HepG2 (cell line): ENCODE data around the gene UCN. TPM values are rescaled to one million over a fixed set of nuclear protein-coding genes. Genes with fewer than 3 reads are reported as not detected.
A peak's percentile ranks its signal among the peaks of the same experiment; 100 is the strongest.

Source experiments
- ATRX ChIP-seq: sonication (generic); formaldehyde crosslinking; IDR thresholded peaks from 2 replicates; pipeline ENCODE4 v1.4.0; 2020; ENCODE audit warnings: missing genetic modification reagents, borderline replicate concordance
- FOXM1 ChIP-seq: sonication (generic); formaldehyde crosslinking; IDR thresholded peaks from 2 replicates; pipeline ENCODE4 v1.5.0; 2020; ENCODE audit warnings: missing genetic modification reagents
- FOXP1 ChIP-seq, 2 experiments: fragments of 450-650 bp in 1 of 2; IDR thresholded peaks; 2 replicates each; pipeline ENCODE4 v1.6.1; 2017 to 2018; ENCODE audit warnings: antibody characterized with exemption in 1 of 2
- GFI1 ChIP-seq: sonication (generic); formaldehyde crosslinking; IDR thresholded peaks from 2 replicates; pipeline ENCODE4 v1.5.0; 2020; ENCODE audit warnings: missing genetic modification reagents, mild to moderate bottlenecking, borderline replicate concordance
- HMGA1 ChIP-seq: sonication (generic); formaldehyde crosslinking; conservative IDR thresholded peaks from 2 replicates; pipeline ENCODE4 v1.4.0; 2020; ENCODE audit warnings: missing genetic modification reagents
- HNRNPL ChIP-seq: fragments of 200-400 bp; formaldehyde crosslinking; IDR thresholded peaks from 2 replicates; pipeline ENCODE4 v1.6.1; 2017; ENCODE audit warnings: mild to moderate bottlenecking, low read depth, low read length
- KMT2B ChIP-seq: IDR thresholded peaks from 2 replicates; pipeline ENCODE4 v1.6.1; 2016; ENCODE audit warnings: missing genetic modification reagents, missing compliant biosample characterization
- MEIS2 ChIP-seq: sonication (generic); formaldehyde crosslinking; IDR thresholded peaks from 2 replicates; pipeline ENCODE4 v1.9.0; 2021; ENCODE audit warnings: mild to moderate bottlenecking, missing genetic modification reagents
- MLLT10 ChIP-seq: sonication (generic); formaldehyde crosslinking; IDR thresholded peaks from 2 replicates; pipeline ENCODE4 v1.4.0; 2020; ENCODE audit warnings: missing genetic modification reagents
- NR2F2 ChIP-seq: IDR thresholded peaks from 2 replicates; pipeline ENCODE4 v1.6.1; 2012; ENCODE audit warnings: low read depth, inconsistent platforms, borderline replicate concordance
- PAWR ChIP-seq: sonication (generic); formaldehyde crosslinking; IDR thresholded peaks from 2 replicates; pipeline ENCODE4 v1.4.0; 2020; ENCODE audit warnings: missing genetic modification reagents, mild to moderate bottlenecking, borderline replicate concordance
- POLR2G ChIP-seq: fragments of 200-400 bp; formaldehyde crosslinking; IDR thresholded peaks from 2 replicates; pipeline ENCODE4 v1.6.1; 2018; ENCODE audit warnings: mild to moderate bottlenecking, low read depth, low read length, moderate library complexity
- RFXANK ChIP-seq: IDR thresholded peaks from 2 replicates; pipeline ENCODE4 v1.6.1; 2016
- SIX4 ChIP-seq: sonication (generic); formaldehyde crosslinking; IDR thresholded peaks from 2 replicates; pipeline ENCODE4 v1.4.0; 2020; ENCODE audit warnings: missing genetic modification reagents
- SNAPC2 ChIP-seq: sonication (generic); formaldehyde crosslinking; IDR thresholded peaks from 2 replicates; pipeline ENCODE4 v1.8.1; 2022; ENCODE audit warnings: mild to moderate bottlenecking, missing genetic modification reagents
- SP140L ChIP-seq: sonication (generic); formaldehyde crosslinking; IDR thresholded peaks from 2 replicates; pipeline ENCODE4 v1.4.0; 2020; ENCODE audit warnings: missing genetic modification reagents, borderline replicate concordance
- TEAD3 ChIP-seq: optimal IDR thresholded peaks from 2 replicates; pipeline ENCODE3; 2016; ENCODE audit warnings: borderline replicate concordance
- THYN1 ChIP-seq: sonication (generic); formaldehyde crosslinking; IDR thresholded peaks from 2 replicates; pipeline ENCODE4 v1.8.1; 2023; ENCODE audit warnings: low read depth, mild to moderate bottlenecking, moderate library complexity, missing genetic modification reagents, borderline replicate concordance
- U2AF1 ChIP-seq: fragments of 200-400 bp; formaldehyde crosslinking; optimal IDR thresholded peaks from 2 replicates; pipeline ENCODE3; 2017; ENCODE audit warnings: mild to moderate bottlenecking, low read depth, low read length
- ZNF17 ChIP-seq: sonication (generic); formaldehyde crosslinking; IDR thresholded peaks from 2 replicates; pipeline ENCODE4 v1.5.0; 2020; ENCODE audit warnings: mild to moderate bottlenecking, missing genetic modification reagents
- ZNF225 ChIP-seq: sonication (generic); formaldehyde crosslinking; IDR thresholded peaks from 2 replicates; pipeline ENCODE4 v1.4.0; 2020; ENCODE audit warnings: mild to moderate bottlenecking, missing genetic modification reagents
- ZNF496 ChIP-seq: sonication (generic); formaldehyde crosslinking; IDR thresholded peaks from 2 replicates; pipeline ENCODE4 v1.8.1; 2023; ENCODE audit warnings: mild to moderate bottlenecking, moderate library complexity, missing genetic modification reagents; ENCODE audit not compliant: insufficient replicate concordance
- ZNF691 ChIP-seq: sonication (generic); formaldehyde crosslinking; IDR thresholded peaks from 2 replicates; pipeline ENCODE4 v1.4.0; 2020; ENCODE audit warnings: missing genetic modification reagents, low read depth, mild to moderate bottlenecking, borderline replicate concordance
- ZNF720 ChIP-seq: sonication (generic); formaldehyde crosslinking; IDR thresholded peaks from 2 replicates; pipeline ENCODE4 v1.4.0; 2020; ENCODE audit warnings: missing genetic modification reagents
- polyA plus RNA-seq, 8 experiments: library from polyadenylated mRNA; depleted of rRNA in 3 of 8; stranded (reverse) in 7 of 8; unstranded in 1 of 8; fragments of >200 nt; fragmentation: Illumina TruSeq in 4 of 8; extraction: Trizol in 4 of 8; gene quantifications; 2 replicates each; pipeline versions ENCODE4 v1.2.1 to v1.2.3, GENCODE V29; 2011 to 2016; ENCODE audit warnings: low read depth in 4 of 8, missing spikeins in 1 of 8, mixed read lengths in 1 of 8; ENCODE audit not compliant: insufficient read depth in 1 of 8
- total RNA-seq, 5 experiments: library from RNA; depleted of rRNA; stranded (reverse); fragments of >200 nt; fragmentation: Illumina TruSeq; extraction: Trizol; gene quantifications; 2 replicates each; pipeline ENCODE4 v1.2.3, GENCODE V29; 2016; ENCODE audit warnings: low read depth in 1 of 5
- TF ChIP-seq, protein P1 (sequence below): sonication (generic); formaldehyde crosslinking; IDR thresholded peaks from 2 replicates; pipeline ENCODE4 v1.4.0; 2020; ENCODE audit warnings: mild to moderate bottlenecking, missing genetic modification reagents
- TF ChIP-seq, protein P2 (sequence below): IDR thresholded peaks from 2 replicates; pipeline ENCODE4 v1.6.1; 2018; ENCODE audit warnings: missing genetic modification reagents

The UCN gene
- total and polyA plus RNA-seq, 2 of the 13 experiments (the other 11 are each of a cell fraction or from before 2014, with no cell fraction given) = 1.2 to 2.3 TPM

- TF ChIP-seq, protein P1, sequence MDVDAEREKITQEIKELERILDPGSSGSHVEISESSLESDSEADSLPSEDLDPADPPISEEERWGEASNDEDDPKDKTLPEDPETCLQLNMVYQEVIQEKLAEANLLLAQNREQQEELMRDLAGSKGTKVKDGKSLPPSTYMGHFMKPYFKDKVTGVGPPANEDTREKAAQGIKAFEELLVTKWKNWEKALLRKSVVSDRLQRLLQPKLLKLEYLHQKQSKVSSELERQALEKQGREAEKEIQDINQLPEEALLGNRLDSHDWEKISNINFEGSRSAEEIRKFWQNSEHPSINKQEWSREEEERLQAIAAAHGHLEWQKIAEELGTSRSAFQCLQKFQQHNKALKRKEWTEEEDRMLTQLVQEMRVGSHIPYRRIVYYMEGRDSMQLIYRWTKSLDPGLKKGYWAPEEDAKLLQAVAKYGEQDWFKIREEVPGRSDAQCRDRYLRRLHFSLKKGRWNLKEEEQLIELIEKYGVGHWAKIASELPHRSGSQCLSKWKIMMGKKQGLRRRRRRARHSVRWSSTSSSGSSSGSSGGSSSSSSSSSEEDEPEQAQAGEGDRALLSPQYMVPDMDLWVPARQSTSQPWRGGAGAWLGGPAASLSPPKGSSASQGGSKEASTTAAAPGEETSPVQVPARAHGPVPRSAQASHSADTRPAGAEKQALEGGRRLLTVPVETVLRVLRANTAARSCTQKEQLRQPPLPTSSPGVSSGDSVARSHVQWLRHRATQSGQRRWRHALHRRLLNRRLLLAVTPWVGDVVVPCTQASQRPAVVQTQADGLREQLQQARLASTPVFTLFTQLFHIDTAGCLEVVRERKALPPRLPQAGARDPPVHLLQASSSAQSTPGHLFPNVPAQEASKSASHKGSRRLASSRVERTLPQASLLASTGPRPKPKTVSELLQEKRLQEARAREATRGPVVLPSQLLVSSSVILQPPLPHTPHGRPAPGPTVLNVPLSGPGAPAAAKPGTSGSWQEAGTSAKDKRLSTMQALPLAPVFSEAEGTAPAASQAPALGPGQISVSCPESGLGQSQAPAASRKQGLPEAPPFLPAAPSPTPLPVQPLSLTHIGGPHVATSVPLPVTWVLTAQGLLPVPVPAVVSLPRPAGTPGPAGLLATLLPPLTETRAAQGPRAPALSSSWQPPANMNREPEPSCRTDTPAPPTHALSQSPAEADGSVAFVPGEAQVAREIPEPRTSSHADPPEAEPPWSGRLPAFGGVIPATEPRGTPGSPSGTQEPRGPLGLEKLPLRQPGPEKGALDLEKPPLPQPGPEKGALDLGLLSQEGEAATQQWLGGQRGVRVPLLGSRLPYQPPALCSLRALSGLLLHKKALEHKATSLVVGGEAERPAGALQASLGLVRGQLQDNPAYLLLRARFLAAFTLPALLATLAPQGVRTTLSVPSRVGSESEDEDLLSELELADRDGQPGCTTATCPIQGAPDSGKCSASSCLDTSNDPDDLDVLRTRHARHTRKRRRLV = no peak
- TF ChIP-seq FOXP1 (IDR thresholded peaks at IDR 0.05) = no peak
- TF ChIP-seq FOXP1 (CRISPR knock-in tag; IDR thresholded peaks at IDR 0.05) = no peak
- no peak for TF ChIP-seq HMGA1 (CRISPR knock-in tag)
- TF ChIP-seq MEIS2 = no peak
- no peak for TF ChIP-seq ATRX (CRISPR knock-in tag)
- TF ChIP-seq SIX4 (CRISPR knock-in tag) = no peak
- 0 out of 2 replicates have a peak, but pooled peaks have one; percentile 27 for TF ChIP-seq POLR2G
- no peak for TF ChIP-seq ZNF691
- TF ChIP-seq U2AF1 = no peak
- TF ChIP-seq KMT2B (CRISPR knock-in tag) = no peak
- no peak for TF ChIP-seq ZNF17 (CRISPR knock-in tag)
- TF ChIP-seq, protein P2, sequence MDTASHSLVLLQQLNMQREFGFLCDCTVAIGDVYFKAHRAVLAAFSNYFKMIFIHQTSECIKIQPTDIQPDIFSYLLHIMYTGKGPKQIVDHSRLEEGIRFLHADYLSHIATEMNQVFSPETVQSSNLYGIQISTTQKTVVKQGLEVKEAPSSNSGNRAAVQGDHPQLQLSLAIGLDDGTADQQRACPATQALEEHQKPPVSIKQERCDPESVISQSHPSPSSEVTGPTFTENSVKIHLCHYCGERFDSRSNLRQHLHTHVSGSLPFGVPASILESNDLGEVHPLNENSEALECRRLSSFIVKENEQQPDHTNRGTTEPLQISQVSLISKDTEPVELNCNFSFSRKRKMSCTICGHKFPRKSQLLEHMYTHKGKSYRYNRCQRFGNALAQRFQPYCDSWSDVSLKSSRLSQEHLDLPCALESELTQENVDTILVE (CRISPR knock-in tag) = no peak
- no peak for TF ChIP-seq FOXM1 (CRISPR knock-in tag)
- TF ChIP-seq ZNF720 (CRISPR knock-in tag) = no peak
- TF ChIP-seq SP140L (CRISPR knock-in tag) = no peak
- TF ChIP-seq RFXANK (CRISPR knock-in tag) = no peak
- TF ChIP-seq PAWR (CRISPR knock-in tag) = no peak
- TF ChIP-seq ZNF496 = no peak
- peak; percentile 75; the same call in 1 of the 2 replicates for TF ChIP-seq HNRNPL
- no peak for TF ChIP-seq NR2F2
- TF ChIP-seq MLLT10 (CRISPR knock-in tag) = no peak
- no peak for TF ChIP-seq SNAPC2
- TF ChIP-seq THYN1 (CRISPR knock-in tag) = no peak
- no peak for TF ChIP-seq TEAD3
- TF ChIP-seq ZNF225 (CRISPR knock-in tag) = peak; percentile 53; the same call in 1 of the 2 replicates
- no peak for TF ChIP-seq GFI1 (CRISPR knock-in tag)
Measured at GRCh38 chr2:27282892-27283291, 25.4 kb downstream of the UCN start (continued).
